HTR-8/SVneo (cell line): ENCODE results near the gene CNTNAP2.

Source experiments
- DNase-seq: peaks from one replicate; pipeline ENCODE4 v3.0.0; 2011; ENCODE audit warnings: low spot score, mixed read lengths; ENCODE audit not compliant: insufficient read length
- FAIRE-seq: peaks from 2 replicates; lab custom pipeline; 2011; peaks lifted over from hg19 to GRCh38; lab: Jason Lieb, UNC

The CNTNAP2 gene

DNA sequence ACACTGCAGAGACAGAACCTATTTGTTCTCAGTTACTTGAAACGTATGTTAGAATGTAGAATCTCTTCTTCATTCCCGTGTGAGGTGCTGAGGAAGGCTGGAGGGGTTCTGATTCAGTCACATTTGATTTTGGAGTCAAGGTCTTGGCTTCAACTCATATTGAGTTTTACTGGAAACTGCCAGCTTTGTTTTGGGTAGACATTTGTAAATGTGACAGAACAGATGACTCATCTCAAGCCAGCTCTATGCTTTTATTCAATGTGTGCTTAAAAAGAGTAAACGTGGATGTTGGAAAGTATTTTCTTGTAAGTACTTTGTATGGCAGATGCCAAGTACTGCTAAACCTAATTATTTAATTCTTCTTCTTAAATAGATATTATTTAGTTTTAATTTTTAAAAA, 1693.2 kb downstream of the CNTNAP2 start:
- no peak for FAIRE-seq
- no peak for DNase-seq

DNA sequence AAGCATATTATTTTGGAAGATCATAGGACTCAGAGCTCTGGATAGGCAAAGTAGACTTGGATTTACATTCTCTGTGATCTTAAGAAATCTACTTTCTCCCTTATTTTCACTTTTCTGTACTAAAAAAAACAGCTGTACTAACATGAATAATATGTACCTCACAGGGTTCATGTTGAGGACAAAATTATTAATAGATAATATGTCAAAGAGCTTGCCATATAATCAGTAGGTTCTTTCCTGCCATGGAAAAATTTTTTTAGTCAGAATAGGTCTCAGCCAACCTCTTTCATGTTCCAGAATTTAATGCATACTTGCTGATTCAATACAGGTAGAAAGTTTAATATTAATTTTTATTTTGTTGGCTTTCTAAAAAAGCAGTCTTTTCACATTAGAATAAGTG, 1693.7 kb downstream of the CNTNAP2 start:
- FAIRE-seq (no peak), DNase-seq (no peak)

DNA sequence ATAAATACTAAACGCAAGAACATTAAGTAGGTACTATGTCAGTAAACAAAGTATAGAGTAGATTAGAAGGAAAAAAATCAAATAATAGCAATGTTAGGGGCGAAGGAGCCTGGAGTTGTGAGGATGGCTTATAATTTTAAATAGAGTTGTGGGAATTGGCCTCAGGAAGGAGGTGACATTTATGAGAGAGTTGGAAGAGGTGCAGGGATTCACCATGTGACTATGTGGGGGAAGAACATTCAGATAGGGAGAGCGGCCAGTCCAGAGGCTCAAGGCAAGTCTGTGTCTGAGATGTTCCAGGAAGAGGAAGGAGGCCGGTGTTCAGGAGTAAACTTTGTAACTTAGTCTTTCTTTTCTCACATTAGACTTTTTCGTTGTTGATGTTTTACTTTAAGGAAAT, 1695.3 kb downstream of the CNTNAP2 start:
- FAIRE-seq (no peak), DNase-seq (no peak)

DNA sequence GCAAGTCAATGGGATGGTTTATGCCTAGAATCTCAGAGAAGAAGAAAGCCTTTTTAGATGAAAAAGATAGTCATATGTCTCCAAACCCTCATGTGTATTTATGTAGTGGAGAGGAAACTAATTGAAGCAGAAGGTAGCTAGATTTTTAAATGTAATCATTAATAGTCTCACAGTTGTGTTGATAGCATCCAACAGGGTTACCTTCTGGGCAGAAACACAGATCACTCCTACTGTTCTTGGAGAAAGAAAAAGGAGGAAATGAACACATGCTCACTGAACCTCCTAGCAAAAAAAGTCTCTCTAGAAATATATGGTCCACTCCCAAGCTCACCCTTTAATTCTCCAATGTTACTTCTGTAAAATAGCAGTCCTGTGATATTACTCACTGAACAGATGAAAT, 1696.7 kb downstream of the CNTNAP2 start:
- FAIRE-seq (no peak), DNase-seq (no peak)

DNA sequence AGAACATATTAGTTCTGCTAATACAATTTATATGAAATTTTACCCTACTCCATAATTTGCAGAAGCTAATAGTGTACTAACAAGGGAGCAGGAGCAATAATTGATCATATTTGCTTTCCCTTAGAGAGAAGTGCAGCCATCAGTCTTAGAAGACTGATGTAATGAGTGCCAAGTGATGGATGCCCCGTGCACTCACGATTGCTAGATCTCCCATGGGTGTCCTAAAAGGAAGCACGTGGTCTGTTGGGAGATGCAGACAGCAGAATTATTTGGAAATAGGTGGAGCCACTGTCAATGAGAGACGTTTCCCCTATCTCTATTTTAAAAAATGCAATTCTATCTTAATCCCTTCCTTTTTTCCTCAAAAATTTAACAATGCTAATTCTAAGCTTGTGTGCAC, 1701.7 kb downstream of the CNTNAP2 start:
- no peak for FAIRE-seq
- no peak for DNase-seq

DNA sequence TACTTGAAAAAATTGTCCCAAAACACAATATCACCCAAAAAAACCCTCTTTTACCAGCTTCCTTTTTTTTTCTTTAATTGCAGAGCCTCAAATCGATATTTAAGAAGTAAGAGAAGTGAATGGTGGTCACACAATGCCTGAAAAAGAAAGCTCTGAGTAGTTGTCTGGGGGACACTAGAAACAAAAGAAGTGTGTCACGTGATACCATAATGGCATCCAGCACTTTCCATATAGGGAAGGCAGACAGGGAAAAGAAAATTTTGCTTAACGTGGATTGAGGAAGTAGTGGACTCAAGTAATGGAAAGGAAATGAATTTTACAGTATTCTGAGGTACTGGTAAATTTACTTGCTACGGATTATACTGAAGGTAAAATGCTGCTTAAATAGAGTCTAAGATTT, 1708.1 kb downstream of the CNTNAP2 start:
- FAIRE-seq, result no peak
- no peak for DNase-seq

DNA sequence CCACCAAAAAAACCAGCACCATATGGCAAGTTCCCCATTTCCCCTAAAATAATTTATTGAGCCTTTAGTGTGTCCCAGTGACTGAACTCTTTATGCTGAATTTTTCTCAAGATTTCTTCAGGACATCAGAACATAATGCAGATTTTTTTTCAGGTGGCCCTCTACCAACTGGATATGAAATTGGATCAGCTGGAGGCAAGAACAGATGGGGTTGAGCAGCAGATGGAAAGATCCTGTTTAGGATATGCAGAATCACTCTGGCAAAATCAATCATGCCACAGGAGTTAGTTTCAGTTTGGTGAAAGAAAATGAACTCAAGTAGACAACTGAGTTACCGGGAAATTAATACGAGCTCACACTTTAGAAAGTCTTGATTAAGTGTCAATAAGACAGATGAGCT, 1712.4 kb downstream of the CNTNAP2 start:
- FAIRE-seq (no peak), DNase-seq (no peak)

GRCh38 chr7:147833557-147833956, 1717.0 kb downstream of the CNTNAP2 start:
- FAIRE-seq, result no peak
- no peak for DNase-seq

DNA sequence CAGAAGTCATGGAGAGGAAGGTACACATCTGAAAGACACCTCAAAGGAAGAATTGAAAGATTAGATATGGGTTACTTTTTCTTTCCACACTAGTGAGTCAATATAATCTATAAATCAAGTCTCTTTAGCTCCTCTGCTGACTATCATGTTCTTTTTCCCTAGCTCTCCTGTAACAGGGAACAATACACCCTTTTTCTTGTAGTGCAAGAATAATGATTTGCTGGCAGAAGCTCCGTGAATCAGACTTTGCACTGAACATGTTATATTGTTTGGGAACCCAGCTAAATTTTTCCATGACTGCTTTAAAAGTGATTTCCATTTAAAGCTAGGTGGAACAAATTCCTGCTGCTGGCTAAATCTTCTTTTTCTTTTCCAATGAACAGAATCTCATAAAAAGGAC, 1717.4 kb downstream of the CNTNAP2 start:
- FAIRE-seq (no peak), DNase-seq (no peak)

DNA sequence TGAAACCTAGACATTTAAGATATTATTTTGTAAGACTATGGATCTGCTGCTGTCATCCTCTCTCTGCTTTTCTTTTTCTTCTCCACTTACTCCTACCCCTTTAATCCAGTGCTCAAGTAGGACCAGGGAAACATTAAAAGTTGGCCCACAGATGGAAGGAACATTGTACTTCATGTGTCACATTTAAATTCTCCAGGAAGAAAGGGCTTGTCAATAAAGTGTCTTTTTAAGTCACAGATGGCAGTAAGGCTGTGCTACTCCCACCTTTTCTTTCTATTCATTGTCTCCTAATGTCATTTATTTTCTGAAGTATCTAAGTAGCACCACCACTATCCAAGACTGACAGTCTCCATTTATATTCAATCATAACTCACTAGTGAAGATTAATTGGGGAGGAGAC, 1736.2 kb downstream of the CNTNAP2 start:
- DNase-seq, result no peak
- FAIRE-seq, result no peak

DNA sequence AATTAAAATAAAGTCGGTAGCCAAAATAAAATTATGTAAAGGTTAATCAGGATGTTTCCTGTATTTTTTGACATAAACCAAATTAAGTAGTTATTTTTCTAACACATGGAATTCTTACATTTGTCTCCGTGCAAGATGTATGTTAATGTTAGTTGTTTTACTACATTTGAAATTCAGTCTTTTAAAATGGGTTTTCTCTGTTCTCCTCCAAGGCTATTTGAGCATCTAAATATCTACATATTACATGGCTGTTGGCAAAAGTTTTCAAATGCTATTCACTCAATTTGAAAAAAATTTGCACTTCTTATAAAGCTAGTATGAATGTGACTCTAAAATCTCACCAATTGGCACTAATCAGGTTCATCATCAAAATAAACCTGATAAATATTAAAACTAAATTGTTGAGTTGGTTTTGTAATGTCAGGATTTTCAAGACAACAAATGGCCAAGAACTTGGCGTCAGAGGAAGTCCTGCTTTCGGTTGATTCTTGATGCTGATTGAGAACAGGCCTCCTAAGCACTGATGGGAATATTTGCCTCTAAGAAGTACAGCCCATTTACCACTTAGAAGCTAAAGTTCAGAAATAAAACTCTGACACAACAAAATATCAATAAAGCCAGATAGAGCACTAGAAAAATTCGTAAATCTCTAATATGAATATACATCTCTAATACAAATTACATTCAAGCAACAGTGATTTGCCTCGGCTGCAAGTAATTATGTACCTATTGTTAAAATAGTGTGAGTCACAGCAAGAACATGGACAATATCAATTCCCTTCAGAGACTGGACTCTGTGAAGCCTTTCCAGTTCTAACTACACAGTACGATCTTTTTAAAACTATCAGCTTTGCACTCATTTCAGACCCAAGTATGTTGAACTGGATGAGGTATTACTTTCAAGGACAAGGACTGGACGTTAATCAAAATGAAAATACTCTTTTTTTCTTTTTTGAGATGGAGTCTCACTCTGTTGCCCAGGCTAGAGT, 1740.8 kb downstream of the CNTNAP2 start:
- DNase-seq, result no peak
- no peak for FAIRE-seq

- FAIRE-seq, result no peak
- no peak for DNase-seq
Observed at GRCh38 chr7:147858421-147858820, 1741.8 kb downstream of the CNTNAP2 start.

DNA sequence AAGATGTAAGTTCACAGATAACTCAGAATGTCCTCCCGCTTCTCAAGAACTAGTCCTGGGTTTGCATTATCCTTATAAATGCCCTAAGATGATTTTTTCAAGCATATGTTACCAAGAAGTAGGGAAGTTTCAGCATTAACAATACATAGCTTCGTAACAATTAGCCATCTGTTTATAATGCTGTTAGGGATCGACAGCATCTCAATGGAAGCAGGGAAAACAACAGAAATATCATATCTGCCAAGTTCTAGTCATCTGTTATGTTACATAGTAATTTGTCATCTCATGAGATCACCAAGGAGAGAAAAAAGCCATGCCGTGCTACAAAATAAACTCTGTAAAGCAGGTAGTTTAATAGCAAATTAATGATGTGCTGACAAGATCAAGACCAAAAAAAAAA, 1742.4 kb downstream of the CNTNAP2 start:
- DNase-seq (no peak), FAIRE-seq (no peak)

DNA sequence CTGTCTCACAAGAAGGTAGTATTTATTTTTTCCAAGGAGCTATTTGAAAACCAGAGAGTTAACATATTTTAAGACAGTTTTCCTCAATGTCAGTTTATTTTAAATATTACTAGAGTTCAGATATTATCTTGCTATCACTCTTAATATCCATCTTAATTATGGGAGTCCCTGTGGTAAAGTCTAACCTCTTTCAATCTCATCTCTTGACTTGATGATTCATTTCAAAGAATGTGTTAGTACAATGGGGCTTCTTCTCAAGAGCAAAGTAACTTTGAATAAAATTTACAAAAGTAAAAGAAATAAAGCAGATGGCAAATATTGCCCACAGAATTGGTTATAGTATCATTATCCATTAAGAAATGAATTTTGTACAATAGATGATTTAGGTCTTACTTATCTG, 1742.9 kb downstream of the CNTNAP2 start:
- no peak for DNase-seq
- FAIRE-seq, result no peak

GRCh38 chr7:147861058-147861716, 1744.6 kb downstream of the CNTNAP2 start:
- FAIRE-seq (no peak), DNase-seq (no peak)

DNA sequence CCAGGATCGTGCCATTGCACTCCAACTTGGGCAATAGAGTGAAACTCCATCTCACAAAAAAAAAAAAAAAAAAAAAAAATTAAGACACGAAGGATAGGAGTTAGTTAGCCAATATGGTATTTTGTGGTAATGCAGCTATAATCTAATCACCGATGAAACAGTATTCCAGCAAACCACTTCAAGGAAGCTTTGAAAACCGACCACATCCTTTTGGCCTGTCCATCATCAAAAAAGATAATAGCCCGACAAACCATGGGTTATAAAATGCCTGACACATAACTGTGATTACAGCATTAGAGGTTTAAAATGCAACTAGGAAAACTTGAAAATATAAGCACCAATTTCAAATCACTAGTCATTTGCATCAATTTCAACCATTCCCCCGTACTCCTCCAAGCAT, 1745.3 kb downstream of the CNTNAP2 start:
- DNase-seq (no peak), FAIRE-seq (no peak)

DNA sequence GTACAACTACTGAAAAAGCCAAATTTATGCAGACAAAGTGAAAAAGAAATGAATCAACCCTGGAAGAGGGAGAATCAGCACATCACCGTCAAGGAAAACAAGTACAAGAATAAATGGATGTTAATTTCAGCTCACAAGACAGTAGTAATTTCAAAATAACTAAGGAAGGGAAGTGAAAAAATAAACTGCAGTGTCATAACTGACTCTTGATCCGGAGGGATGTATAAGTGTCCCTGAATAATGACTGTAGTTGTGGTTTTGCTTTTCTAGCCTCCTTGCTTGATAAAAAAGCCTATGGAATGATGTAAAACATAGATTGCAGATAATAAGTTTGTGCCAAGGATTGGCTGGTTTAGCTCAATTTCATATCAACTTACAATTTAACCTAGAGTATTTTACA, 1752.9 kb downstream of the CNTNAP2 start:
- DNase-seq (no peak), FAIRE-seq (no peak)

DNA sequence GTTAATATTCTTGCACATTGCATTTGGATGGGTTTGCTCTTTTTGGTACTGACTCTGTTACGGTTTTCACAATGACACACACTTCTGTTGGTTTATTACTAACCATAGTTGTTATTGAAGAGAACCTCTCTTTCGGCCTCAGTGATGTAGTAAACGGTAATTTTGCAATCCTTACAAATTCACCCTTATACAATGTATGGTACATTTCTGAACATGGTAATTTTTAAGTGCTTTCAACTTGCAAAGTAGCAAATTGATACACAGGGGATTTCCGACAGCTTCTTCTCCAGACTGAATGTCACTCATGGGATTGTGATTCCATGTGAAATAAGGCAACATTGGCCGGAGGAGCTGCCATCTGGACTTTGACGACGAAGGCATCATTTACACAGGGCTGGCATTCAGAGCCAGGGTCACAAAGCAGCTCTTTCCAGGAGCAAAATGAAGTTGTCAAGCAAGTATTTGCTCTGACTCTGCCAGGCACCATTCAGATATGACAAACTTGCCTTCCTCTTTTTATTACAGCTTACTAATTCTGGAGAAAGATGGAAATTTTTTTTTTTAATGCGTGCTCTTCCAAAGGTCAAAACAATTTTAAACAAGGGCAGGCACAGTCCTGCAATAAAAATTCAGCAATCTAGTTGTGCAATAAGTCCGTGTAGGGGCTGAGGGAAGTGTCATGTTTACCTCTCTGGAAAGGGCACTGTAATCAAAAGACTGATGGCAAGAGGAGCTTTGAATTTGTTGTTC, 1762.5 kb downstream of the CNTNAP2 start:
- FAIRE-seq (no peak), DNase-seq (no peak)

- DNase-seq, result no peak
- FAIRE-seq, result no peak
Observed at GRCh38 chr7:147885869-147886268, 1769.3 kb downstream of the CNTNAP2 start.

DNA sequence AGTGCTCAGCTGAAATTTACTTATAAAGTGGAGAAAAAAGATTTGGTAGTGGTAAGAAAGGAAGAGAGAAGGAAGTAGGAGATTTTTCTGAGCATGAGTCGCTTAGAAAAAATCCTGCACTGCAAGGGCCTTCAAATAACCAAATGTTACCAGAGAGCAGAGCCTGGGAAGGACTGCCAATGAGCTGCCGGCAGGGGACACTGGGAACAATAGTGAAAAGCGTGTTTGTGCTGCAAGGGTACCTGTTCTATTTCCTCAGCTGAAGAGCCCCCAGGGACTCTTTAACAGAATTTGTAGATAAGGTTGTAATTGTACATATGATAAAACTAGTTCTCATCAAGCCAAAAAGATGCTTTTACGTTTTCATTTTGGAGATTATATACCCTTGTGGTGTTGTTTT, 1777.7 kb downstream of the CNTNAP2 start:
- no peak for FAIRE-seq
- no peak for DNase-seq

GRCh38 chr7:147896121-147896520, 1779.5 kb downstream of the CNTNAP2 start:
- DNase-seq (no peak), FAIRE-seq (no peak)
